ENCODE results near the gene CDH4.

The CDH4 gene

DNA sequence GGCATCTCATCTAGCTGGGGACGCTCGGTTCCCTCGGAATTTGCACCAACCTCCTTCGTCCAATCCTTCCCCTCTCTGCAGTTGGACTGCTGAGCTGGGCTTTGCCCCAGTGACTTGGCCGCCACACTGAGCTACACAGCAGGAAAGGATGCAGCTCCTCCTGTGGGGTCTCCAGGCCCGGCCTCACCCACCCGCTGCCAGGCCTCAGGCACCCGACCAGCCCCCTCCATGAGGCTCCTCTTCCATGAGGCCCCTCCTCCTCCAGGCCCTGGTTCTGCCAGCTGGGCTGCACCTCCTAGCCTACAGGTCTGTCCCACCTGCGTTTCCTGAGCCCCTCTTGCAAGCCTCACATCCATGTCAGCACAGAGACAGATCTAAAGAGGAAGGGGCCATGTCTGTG is 443.7 kb downstream of the CDH4 start:
- in situ Hi-C loops (cut with HindIII; ENCODE audit: low pct_unique_long_range_greater_than_20kb, low sequenced_read_pairs), result no loop called here
- no peak for DNase-seq (ENCODE audit: low read depth in 1 of 2, low spot score in 1 of 2)
- TF ChIP-seq JUND (IDR thresholded peaks at IDR 0.05; ENCODE audit: low read depth), result no peak

DNA sequence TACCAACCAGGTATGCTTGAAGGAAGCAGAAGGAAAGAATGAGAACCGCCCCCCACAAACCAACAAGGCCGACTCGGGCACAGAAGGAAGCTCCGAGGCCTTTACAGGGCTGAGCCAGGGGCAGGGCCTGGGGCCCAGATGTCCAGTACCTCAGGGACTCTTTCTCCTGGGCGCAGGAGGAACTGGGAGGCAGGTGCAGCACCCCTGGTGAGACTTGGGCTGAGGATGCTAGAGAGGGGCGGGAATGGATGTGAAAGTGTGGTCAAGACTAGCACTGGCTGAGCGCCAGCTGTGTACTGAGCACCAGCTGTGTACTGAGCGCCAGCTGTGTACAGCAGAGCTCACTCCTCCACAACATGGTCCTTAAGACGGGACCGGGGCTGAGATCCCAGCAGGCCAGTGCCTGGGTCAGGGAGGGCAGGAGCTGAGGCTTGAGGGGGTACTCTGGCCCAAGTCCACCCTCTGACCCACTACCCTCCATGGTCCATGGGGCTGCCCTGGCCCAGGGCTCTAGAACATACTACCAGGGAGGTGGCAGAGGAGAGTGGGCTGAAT is 444.2 kb downstream of the CDH4 start:
- TF ChIP-seq JUND (IDR thresholded peaks at IDR 0.05; ENCODE audit: low read depth), result no peak
- in situ Hi-C loops (cut with HindIII; ENCODE audit: low pct_unique_long_range_greater_than_20kb, low sequenced_read_pairs), result no loop called here
- no peak for DNase-seq (ENCODE audit: low read depth in 1 of 2, low spot score in 1 of 2)

GRCh38 chr20:61697666-61698597 is 445.9 kb downstream of the CDH4 start:
- TF ChIP-seq JUND (IDR thresholded peaks at IDR 0.05; ENCODE audit: low read depth), result no peak
- in situ Hi-C loops (cut with HindIII; ENCODE audit: low pct_unique_long_range_greater_than_20kb, low sequenced_read_pairs), result no loop called here
- no peak for DNase-seq (ENCODE audit: low read depth in 1 of 2, low spot score in 1 of 2)

DNA sequence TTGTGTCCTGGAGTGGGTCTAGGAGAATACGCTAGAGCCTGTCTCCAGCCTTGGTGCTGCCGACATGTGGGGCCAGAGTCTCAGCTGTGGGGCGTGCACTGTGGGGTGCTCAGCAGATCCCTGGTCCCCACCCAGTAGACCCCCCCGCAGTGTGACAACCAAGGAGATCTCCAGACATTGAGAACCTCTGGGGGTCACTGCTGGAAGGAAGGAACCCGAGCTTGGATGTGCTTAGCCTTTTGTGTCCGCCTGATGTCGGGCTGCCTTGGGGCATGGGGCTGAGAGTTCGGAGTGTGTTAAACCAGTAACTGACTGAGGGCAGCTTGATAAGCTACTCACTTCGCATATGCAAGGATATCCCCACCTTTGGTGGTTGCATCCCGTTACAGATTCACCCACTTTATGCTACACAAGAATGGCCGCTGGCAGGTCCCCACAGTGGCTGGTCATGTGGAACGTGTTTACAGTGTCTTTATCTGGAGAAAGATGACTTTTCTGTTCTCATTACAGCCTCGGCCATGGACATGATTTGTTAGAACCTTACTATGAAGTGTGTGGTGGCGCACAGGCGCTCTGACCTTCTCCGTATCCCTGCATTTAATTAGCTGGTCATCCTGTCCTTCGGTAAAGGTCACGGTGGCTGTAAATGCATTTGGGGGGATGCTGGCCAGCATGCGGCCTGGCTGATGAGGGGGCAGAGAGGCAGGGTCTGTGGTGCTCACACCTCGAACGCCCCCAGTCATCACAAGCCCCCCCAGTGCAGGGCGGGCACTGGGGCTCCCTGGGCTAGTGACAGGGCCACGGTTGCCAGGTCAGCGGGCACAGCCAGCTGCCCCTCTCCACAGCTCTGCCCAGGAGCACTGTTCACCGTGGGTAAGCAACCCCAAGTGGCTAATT is 446.8 kb downstream of the CDH4 start:
- no peak for DNase-seq (ENCODE audit: low read depth in 1 of 2, low spot score in 1 of 2)
- no peak for TF ChIP-seq JUND (IDR thresholded peaks at IDR 0.05; ENCODE audit: low read depth)
- in situ Hi-C loops (cut with HindIII; ENCODE audit: low pct_unique_long_range_greater_than_20kb, low sequenced_read_pairs), result no loop called here

GRCh38 chr20:61699495-61700374 is 447.7 kb downstream of the CDH4 start:
- DNase-seq (ENCODE audit: low read depth in 1 of 2, low spot score in 1 of 2), result peak in 1 of 2 experiments; percentile 30
- TF ChIP-seq JUND (IDR thresholded peaks at IDR 0.05; ENCODE audit: low read depth), result no peak
- in situ Hi-C loops (cut with HindIII; ENCODE audit: low pct_unique_long_range_greater_than_20kb, low sequenced_read_pairs), result no loop called here

DNA sequence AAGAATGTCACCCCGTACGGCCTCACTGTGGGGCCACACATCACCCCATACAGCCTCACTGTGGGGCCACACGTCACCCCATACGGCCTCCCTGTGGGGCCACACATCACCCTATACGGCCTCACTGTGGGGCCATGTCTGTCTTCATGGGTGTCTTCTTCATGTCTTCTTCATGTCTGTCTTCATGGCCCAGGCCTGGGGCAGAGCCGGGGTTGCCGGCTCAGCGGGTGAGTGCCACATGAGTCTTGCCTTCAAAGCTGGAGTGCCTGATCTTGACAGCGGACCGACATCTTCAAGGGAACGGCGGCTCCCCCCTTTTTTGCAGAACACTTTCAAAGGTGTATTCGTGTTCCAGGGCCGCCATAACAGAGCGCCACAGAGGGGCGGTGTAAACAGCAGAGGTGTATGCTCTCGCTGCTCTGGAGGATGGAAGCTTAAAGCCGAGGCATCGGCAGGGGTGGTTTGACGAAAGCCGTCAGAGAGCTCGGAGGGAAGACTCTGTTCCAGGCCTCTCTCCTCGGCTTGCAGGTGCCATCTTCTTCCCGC is 448.6 kb downstream of the CDH4 start:
- TF ChIP-seq JUND (IDR thresholded peaks at IDR 0.05; ENCODE audit: low read depth), result no peak
- in situ Hi-C loops (cut with HindIII; ENCODE audit: low pct_unique_long_range_greater_than_20kb, low sequenced_read_pairs), result no loop called here
- DNase-seq (ENCODE audit: low read depth in 1 of 2, low spot score in 1 of 2), result no peak

- no peak for DNase-seq (ENCODE audit: low read depth in 1 of 2, low spot score in 1 of 2)
- no peak for TF ChIP-seq JUND (IDR thresholded peaks at IDR 0.05; ENCODE audit: low read depth)
- in situ Hi-C loops (cut with HindIII; ENCODE audit: low pct_unique_long_range_greater_than_20kb, low sequenced_read_pairs), result no loop called here
Measured at GRCh38 chr20:61701401-61701800, 449.3 kb downstream of the CDH4 start.

GRCh38 chr20:61701802-61702201 is 449.7 kb downstream of the CDH4 start:
- TF ChIP-seq JUND (IDR thresholded peaks at IDR 0.05; ENCODE audit: low read depth), result no peak
- in situ Hi-C loops (cut with HindIII; ENCODE audit: low pct_unique_long_range_greater_than_20kb, low sequenced_read_pairs), result no loop called here
- no peak for DNase-seq (ENCODE audit: low read depth in 1 of 2, low spot score in 1 of 2)

DNA sequence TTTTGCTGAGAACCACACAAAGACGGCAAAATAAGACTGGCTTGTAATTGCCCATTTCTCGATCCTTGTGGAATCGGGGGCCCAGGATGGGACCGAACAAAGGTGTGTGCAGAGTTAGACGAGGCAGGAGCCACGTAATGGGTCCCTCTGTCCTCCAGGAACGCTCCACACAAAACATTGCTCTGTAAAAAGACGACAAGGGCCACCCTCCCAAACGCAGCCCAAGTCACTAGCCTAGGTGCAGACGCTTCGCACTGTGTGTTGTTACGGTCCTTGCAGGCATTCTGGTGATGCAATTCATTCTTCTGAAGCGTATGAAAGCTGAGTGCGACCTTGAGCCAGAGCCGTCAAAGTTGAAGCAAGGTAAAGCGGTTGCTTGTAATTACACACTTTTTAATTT is 450.2 kb downstream of the CDH4 start:
- DNase-seq (ENCODE audit: low read depth in 1 of 2, low spot score in 1 of 2), result peak in 1 of 2 experiments; percentile 38
- no peak for TF ChIP-seq JUND (IDR thresholded peaks at IDR 0.05; ENCODE audit: low read depth)
- in situ Hi-C loops (cut with HindIII; ENCODE audit: low pct_unique_long_range_greater_than_20kb, low sequenced_read_pairs), result no loop called here

- no peak for TF ChIP-seq JUND (IDR thresholded peaks at IDR 0.05; ENCODE audit: low read depth)
- no peak for DNase-seq (ENCODE audit: low read depth in 1 of 2, low spot score in 1 of 2)
- in situ Hi-C loops (cut with HindIII; ENCODE audit: low pct_unique_long_range_greater_than_20kb, low sequenced_read_pairs), result no loop called here
Measured at GRCh38 chr20:61704661-61705060, 452.6 kb downstream of the CDH4 start.

GRCh38 chr20:61705386-61706258 is 453.6 kb downstream of the CDH4 start:
- in situ Hi-C loops (cut with HindIII; ENCODE audit: low pct_unique_long_range_greater_than_20kb, low sequenced_read_pairs), result no loop called here
- no peak for TF ChIP-seq JUND (IDR thresholded peaks at IDR 0.05; ENCODE audit: low read depth)

More at GRCh38 chr20:61705386-61706258, 453.6 kb downstream of the CDH4 start:
- DNase-seq (ENCODE audit: low read depth in 1 of 2, low spot score in 1 of 2), result no peak

Measured in T47D (cell line).